ENCODE results near the gene PAFAH2. TPM values are rescaled to one million over a fixed set of nuclear protein-coding genes. Genes with fewer than 3 reads are reported as not detected.

The PAFAH2 gene
- total and polyA plus RNA-seq, 3 experiments from 2014 or later: 11.8 to 28.6 (median 12.1) TPM

- H3K4me1 ChIP-seq (ENCODE audit: insufficient read depth, low read length): no peaks in the 10 kb centered on the region
- no peaks in the 10 kb centered on the region for H3K36me3 Mint-ChIP-seq
- ChIA-PET POLR2A (no interaction called here), CTCF (no interaction called here)
- H3K4me3 ChIP-seq (ENCODE audit: low read length): no peak overlapping the region
- no peaks in the 10 kb centered on the region for H3K36me3 ChIP-seq (ENCODE audit: insufficient read depth, low read length)
- no peak overlapping the region for H3K27ac ChIP-seq (ENCODE audit: low read depth, low read length)
- no peak overlapping the region for H3K27ac Mint-ChIP-seq
- no peaks in the 10 kb centered on the region for H3K27me3 ChIP-seq (ENCODE audit: insufficient read depth, low read length, poor library complexity, severe bottlenecking)
- no peaks in the 10 kb centered on the region for H3K9me3 ChIP-seq (ENCODE audit: low read length)
- no peaks in the 10 kb centered on the region for H3K4me1 Mint-ChIP-seq
- H3K4me3 Mint-ChIP-seq: no peak overlapping the region
- no peaks in the 10 kb centered on the region for H3K9me3 Mint-ChIP-seq
- H3K27me3 Mint-ChIP-seq: peaks cover 7 to 14% of the 10 kb centered on the region in 2 donors
- no peak for DNase-seq
These were observed 30.7 kb upstream of the PAFAH2 start for GRCh38 chr1:26028490-26028980.

- peak overlapping the region in 1 of 7 donors; percentile 45 for H3K4me3 Mint-ChIP-seq
- ChIA-PET POLR2A (no interaction called here), CTCF (interaction anchor here (1.4 kb wide), 1 partner anchor 9 kb away, joined by 6 read pairs; no protein-coding TSS in a partner anchor)
- no peaks in the 10 kb centered on the region for H3K36me3 Mint-ChIP-seq
- no peaks in the 10 kb centered on the region for H3K4me1 ChIP-seq (ENCODE audit: insufficient read depth, low read length)
- no peak overlapping the region for H3K4me3 ChIP-seq (ENCODE audit: low read length)
- H3K9me3 ChIP-seq (ENCODE audit: low read length): no peaks in the 10 kb centered on the region
- peak overlapping the region in 2 of 8 donors; percentile 19 to 51 for H3K27ac Mint-ChIP-seq
- no peaks in the 10 kb centered on the region for H3K4me1 Mint-ChIP-seq
- H3K27ac ChIP-seq (ENCODE audit: low read depth, low read length): no peak overlapping the region
- peaks cover 7 to 14% of the 10 kb centered on the region in 2 donors for H3K27me3 Mint-ChIP-seq
- DNase-seq: no peak
- H3K36me3 ChIP-seq (ENCODE audit: insufficient read depth, low read length): no peaks in the 10 kb centered on the region
- no peaks in the 10 kb centered on the region for H3K27me3 ChIP-seq (ENCODE audit: insufficient read depth, low read length, poor library complexity, severe bottlenecking)
- no peaks in the 10 kb centered on the region for H3K9me3 Mint-ChIP-seq
These were observed 30.0 kb upstream of the PAFAH2 start for GRCh38 chr1:26027716-26028489.

- peaks cover 3 to 13% of the 10 kb centered on the region in 2 donors for H3K27me3 Mint-ChIP-seq
- Histone ChIP-seq H3K27ac (ENCODE audit: low read depth, low read length) (no peak overlapping the region), H3K4me1 (ENCODE audit: insufficient read depth, low read length) (no peaks in the 10 kb centered on the region), H3K4me3 (ENCODE audit: low read length) (no peak overlapping the region), H3K9me3 (ENCODE audit: low read length) (no peaks in the 10 kb centered on the region), H3K27me3 (ENCODE audit: insufficient read depth, low read length, poor library complexity, severe bottlenecking) (no peaks in the 10 kb centered on the region), H3K36me3 (ENCODE audit: insufficient read depth, low read length) (no peaks in the 10 kb centered on the region)
- H3K4me3 Mint-ChIP-seq: no peak overlapping the region
- H3K9me3 Mint-ChIP-seq: no peaks in the 10 kb centered on the region
- H3K27ac Mint-ChIP-seq: no peak overlapping the region
- ChIA-PET POLR2A (no interaction called here), CTCF (no interaction called here)
- no peaks in the 10 kb centered on the region for H3K36me3 Mint-ChIP-seq
- DNase-seq: no peak
- no peaks in the 10 kb centered on the region for H3K4me1 Mint-ChIP-seq
These were observed 27.7 kb upstream of the PAFAH2 start for GRCh38 chr1:26025517-26025916.

- H3K9me3 ChIP-seq (ENCODE audit: low read length): no peaks in the 10 kb centered on the region
- ChIA-PET CTCF (interaction anchor here (0.6 to 1.0 kb wide), 2 partner anchors 10 to 121 kb away, joined by 3 to 4 read pairs; no protein-coding TSS in a partner anchor), POLR2A (no interaction called here)
- Mint-ChIP-seq H3K27me3 (peaks cover 3 to 12% of the 10 kb centered on the region in 2 donors), H3K4me3 (no peak overlapping the region), H3K4me1 (peaks cover 0 to under 1% (median 0%) of the 10 kb centered on the region in 3 donors), H3K36me3 (no peaks in the 10 kb centered on the region), H3K9me3 (no peaks in the 10 kb centered on the region), H3K27ac (no peak overlapping the region)
- DNase-seq: no peak
- H3K27ac ChIP-seq (ENCODE audit: low read depth, low read length): no peak overlapping the region
- H3K27me3 ChIP-seq (ENCODE audit: insufficient read depth, low read length, poor library complexity, severe bottlenecking): no peaks in the 10 kb centered on the region
- H3K4me3 ChIP-seq (ENCODE audit: low read length): no peak overlapping the region
- H3K4me1 ChIP-seq (ENCODE audit: insufficient read depth, low read length): no peaks in the 10 kb centered on the region
- H3K36me3 ChIP-seq (ENCODE audit: insufficient read depth, low read length): no peaks in the 10 kb centered on the region
These were observed 27.2 kb upstream of the PAFAH2 start for GRCh38 chr1:26025060-26025459.

- no peaks in the 10 kb centered on the region for H3K27me3 ChIP-seq (ENCODE audit: insufficient read depth, low read length, poor library complexity, severe bottlenecking)
- no peaks in the 10 kb centered on the region for H3K36me3 ChIP-seq (ENCODE audit: insufficient read depth, low read length)
- H3K4me1 ChIP-seq (ENCODE audit: insufficient read depth, low read length): no peaks in the 10 kb centered on the region
- H3K4me3 ChIP-seq (ENCODE audit: low read length): no peak overlapping the region
- H3K9me3 ChIP-seq (ENCODE audit: low read length): no peaks in the 10 kb centered on the region
- H3K27ac ChIP-seq (ENCODE audit: low read depth, low read length): no peak overlapping the region
- Mint-ChIP-seq H3K9me3 (no peaks in the 10 kb centered on the region), H3K4me3 (no peak overlapping the region), H3K4me1 (peaks cover 0 to 6% (median 5%) of the 10 kb centered on the region in 3 donors), H3K27me3 (peaks cover 0 to 8% of the 10 kb centered on the region in 2 donors), H3K27ac (peak overlapping the region in 1 of 8 donors; percentile 14), H3K36me3 (no peaks in the 10 kb centered on the region)
- no peak for DNase-seq
- POLR2A ChIA-PET: no interaction called here
- CTCF ChIA-PET: interaction anchor here (1.0 to 1.4 kb wide), 3 partner anchors 9 to 13 kb away, joined by 3 to 6 read pairs (median 3); no protein-coding TSS in a partner anchor
These were observed 26.0 kb upstream of the PAFAH2 start for GRCh38 chr1:26023826-26024225.

GRCh38 chr1:26023009-26023408, 25.1 kb upstream of the PAFAH2 start:
- H3K4me3 ChIP-seq (ENCODE audit: low read length): no peak overlapping the region
- no peak overlapping the region for H3K27ac ChIP-seq (ENCODE audit: low read depth, low read length)
- H3K4me1 ChIP-seq (ENCODE audit: insufficient read depth, low read length): no peaks in the 10 kb centered on the region
- DNase-seq: no peak
- ChIA-PET CTCF (interaction anchor here (1.0 to 2.1 kb wide), 4 partner anchors 9 to 25 kb away, joined by 3 to 6 read pairs (median 4); partner anchors contain the start of gene PAFAH2), POLR2A (no interaction called here)
- H3K9me3 Mint-ChIP-seq: no peaks in the 10 kb centered on the region
- peaks cover 0 to 6% (median 5%) of the 10 kb centered on the region in 3 donors for H3K4me1 Mint-ChIP-seq
- H3K27me3 Mint-ChIP-seq: peaks cover 0 to 8% of the 10 kb centered on the region in 2 donors
- H3K9me3 ChIP-seq (ENCODE audit: low read length): no peaks in the 10 kb centered on the region
- H3K36me3 ChIP-seq (ENCODE audit: insufficient read depth, low read length): no peaks in the 10 kb centered on the region
- no peak overlapping the region for H3K27ac Mint-ChIP-seq
- no peaks in the 10 kb centered on the region for H3K36me3 Mint-ChIP-seq
- no peaks in the 10 kb centered on the region for H3K27me3 ChIP-seq (ENCODE audit: insufficient read depth, low read length, poor library complexity, severe bottlenecking)
- no peak overlapping the region for H3K4me3 Mint-ChIP-seq

- no peaks in the 10 kb centered on the region for H3K9me3 ChIP-seq (ENCODE audit: low read length)
- DNase-seq: no peak
- H3K4me1 ChIP-seq (ENCODE audit: insufficient read depth, low read length): no peaks in the 10 kb centered on the region
- ChIA-PET POLR2A (no interaction called here), CTCF (interaction anchor here (1.4 to 2.1 kb wide), 2 partner anchors 12 to 25 kb away, joined by 3 to 6 read pairs; partner anchors contain the start of gene PAFAH2)
- H3K4me3 ChIP-seq (ENCODE audit: low read length): no peak overlapping the region
- H3K27me3 ChIP-seq (ENCODE audit: insufficient read depth, low read length, poor library complexity, severe bottlenecking): no peaks in the 10 kb centered on the region
- Mint-ChIP-seq H3K9me3 (no peaks in the 10 kb centered on the region), H3K4me1 (peaks cover 0 to 6% (median 5%) of the 10 kb centered on the region in 3 donors), H3K27me3 (peaks cover 0 to 4% of the 10 kb centered on the region in 2 donors), H3K27ac (no peak overlapping the region), H3K4me3 (no peak overlapping the region), H3K36me3 (no peaks in the 10 kb centered on the region)
- no peak overlapping the region for H3K27ac ChIP-seq (ENCODE audit: low read depth, low read length)
- H3K36me3 ChIP-seq (ENCODE audit: insufficient read depth, low read length): no peaks in the 10 kb centered on the region
These were observed 24.5 kb upstream of the PAFAH2 start for GRCh38 chr1:26022404-26022779.

GRCh38 chr1:26021647-26022403, 24.0 kb upstream of the PAFAH2 start, which contains the start of gene EXTL1:
Gene EXTL1 (plus strand): TSS chr1:26021775. CDS start chr1:26022647, 872 bp downstream.
- Histone ChIP-seq H3K36me3 (ENCODE audit: insufficient read depth, low read length) (no peaks in the 10 kb centered on the region), H3K4me3 (ENCODE audit: low read length) (no peak within 1 kb of the TSS), H3K27me3 (ENCODE audit: insufficient read depth, low read length, poor library complexity, severe bottlenecking) (no peaks in the 10 kb centered on the region), H3K9me3 (ENCODE audit: low read length) (no peaks in the 10 kb centered on the region), H3K4me1 (ENCODE audit: insufficient read depth, low read length) (no peaks in the 10 kb centered on the region), H3K27ac (ENCODE audit: low read depth, low read length) (no peak within 1 kb of the TSS)
- DNase-seq: no peak
- POLR2A ChIA-PET: no interaction called here
- CTCF ChIA-PET: interaction anchor here (2.1 kb wide), 1 partner anchor 24 kb away, joined by 6 read pairs; the partner anchor contains the start of gene PAFAH2
- no peaks in the 10 kb centered on the region for H3K36me3 Mint-ChIP-seq
- H3K27me3 Mint-ChIP-seq: peaks cover 0 to 4% of the 10 kb centered on the region in 2 donors
- H3K27ac Mint-ChIP-seq: no peak within 1 kb of the TSS
- no peak within 1 kb of the TSS for H3K4me3 Mint-ChIP-seq
- H3K9me3 Mint-ChIP-seq: no peaks in the 10 kb centered on the region
- H3K4me1 Mint-ChIP-seq: peaks cover 0 to 6% (median 5%) of the 10 kb centered on the region in 3 donors
